Stimulated activated CD8-positive, alpha-beta memory T cell treated with anti-CD3 and anti-CD28 coated beads, Interleukin-12 subunit alpha, Interleukin-12 subunit beta, amount 100 ng/mL, for 4 hours (primary cell): ENCODE data around the gene NEURL2.
"Not testable (repeated sequence)": the region's sequence is repeated elsewhere in the genome, so short reads cannot be mapped to it uniquely, and the experiment has no call there.

Experiments used
- DNase-seq: peaks from one replicate; pipeline ENCODE4 v3.0.0-alpha.2; 2020; ENCODE audit warnings: low read depth

Gene NEURL2, protein sequence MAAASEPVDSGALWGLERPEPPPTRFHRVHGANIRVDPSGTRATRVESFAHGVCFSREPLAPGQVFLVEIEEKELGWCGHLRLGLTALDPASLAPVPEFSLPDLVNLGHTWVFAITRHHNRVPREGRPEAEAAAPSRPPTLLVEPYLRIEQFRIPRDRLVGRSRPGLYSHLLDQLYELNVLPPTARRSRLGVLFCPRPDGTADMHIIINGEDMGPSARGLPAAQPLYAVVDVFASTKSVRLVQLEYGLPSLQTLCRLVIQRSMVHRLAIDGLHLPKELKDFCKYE

DNA sequence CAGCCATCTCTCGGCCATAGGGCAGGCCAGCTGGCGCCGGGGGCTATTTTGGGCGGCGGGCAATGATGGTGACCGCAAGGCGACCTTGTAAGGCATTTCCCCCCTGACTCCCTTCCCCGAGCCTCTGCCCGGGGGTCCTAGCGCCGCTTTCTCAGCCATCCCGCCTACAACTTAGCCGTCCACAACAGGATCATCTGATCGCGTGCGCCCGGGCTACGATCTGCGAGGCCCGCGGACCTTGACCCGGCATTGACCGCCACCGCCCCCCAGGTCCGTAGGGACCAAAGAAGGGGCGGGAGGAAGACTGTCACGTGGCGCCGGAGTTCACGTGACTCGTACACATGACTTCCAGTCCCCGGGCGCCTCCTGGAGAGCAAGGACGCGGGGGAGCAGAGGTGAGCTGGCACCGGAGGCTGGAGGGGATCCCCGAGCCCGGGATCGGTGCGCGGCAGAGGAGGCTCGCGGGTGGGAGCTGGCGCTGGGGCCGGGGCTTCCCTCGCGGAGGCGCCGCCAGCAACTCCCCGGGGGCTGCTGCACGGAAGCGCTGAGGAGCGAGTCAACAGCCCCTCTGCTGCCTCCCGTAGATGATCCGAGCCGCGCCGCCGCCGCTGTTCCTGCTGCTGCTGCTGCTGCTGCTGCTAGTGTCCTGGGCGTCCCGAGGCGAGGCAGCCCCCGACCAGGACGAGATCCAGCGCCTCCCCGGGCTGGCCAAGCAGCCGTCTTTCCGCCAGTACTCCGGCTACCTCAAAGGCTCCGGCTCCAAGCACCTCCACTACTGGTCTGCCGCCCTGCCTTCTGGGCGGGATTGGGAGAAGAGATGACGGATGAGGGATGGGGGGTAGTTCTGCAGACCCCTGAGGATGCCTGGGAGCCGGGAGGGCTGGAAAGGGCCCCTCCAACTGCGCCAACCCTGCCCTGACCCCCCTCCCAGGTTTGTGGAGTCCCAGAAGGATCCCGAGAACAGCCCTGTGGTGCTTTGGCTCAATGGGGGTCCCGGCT is at the start of gene NEURL2, which contains the start of gene CTSA:
TSS of gene NEURL2 (minus strand) at position 224 of the 999 bp plus-strand sequence. CDS start at position 7, 217 bp downstream.
TSS of gene CTSA (plus strand) at position 351 of the 999 bp plus-strand sequence. CDS start at position 585, 234 bp downstream.
- peak; percentile 73 for DNase-seq

- DNase-seq = no peak
These were observed 49.5 kb upstream of the NEURL2 start for GRCh38 chr20:45940469-45940868.

DNA sequence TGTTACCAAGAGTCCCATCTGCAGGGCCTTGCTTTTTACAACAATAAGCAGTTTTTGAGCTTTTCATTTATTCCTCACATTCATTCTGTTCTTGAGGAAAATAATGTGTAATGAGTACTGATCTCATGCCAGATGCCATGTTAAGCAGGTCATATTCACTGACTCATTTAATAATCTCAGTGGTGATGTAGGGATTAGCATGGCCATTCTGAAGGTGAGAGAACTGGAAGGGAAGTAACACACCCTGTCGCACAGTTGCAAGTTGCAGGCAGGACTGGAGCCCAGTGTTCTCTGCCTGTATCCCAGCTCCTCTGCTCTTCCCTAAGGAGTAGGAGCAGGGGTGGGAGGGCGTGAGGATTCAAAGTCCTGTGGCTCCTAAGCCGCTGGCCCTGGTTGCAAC is 49.0 kb upstream of the NEURL2 start:
- no peak for DNase-seq

DNA sequence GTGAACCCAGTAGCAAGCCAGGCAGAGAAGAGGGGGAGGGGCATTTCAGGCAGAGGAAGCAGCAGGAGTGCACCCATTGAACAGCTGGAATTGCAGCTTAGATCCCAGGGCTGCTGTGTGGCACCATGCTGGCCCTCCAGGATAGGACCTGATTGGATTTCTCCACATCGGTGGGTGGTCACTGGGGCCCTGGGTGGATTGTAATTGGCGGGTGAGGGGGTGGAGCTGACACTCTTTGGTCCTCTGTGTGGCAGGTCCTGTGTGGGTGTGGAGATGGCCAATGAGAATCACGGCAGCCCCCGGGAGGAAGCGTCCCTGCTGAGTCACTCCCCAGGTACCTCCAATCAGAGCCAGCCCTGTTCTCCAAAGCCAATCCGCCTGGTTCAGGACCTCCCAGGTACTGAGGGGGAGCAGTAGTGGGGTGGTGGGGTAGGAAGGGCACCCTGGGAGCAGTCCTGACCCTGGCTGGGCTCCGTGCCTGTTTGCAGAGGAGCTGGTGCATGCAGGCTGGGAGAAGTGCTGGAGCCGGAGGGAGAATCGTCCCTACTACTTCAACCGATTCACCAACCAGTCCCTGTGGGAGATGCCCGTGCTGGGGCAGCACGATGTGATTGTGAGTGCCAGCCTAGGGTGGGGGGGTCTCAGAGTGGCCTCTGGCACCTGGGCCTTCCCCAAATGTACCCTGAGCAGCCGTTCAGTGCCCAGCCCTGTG is 47.9 kb upstream of the NEURL2 start:
- DNase-seq = no peak

GRCh38 chr20:45937765-45938164 is 46.8 kb upstream of the NEURL2 start:
- DNase-seq = no peak

- DNase-seq = no peak
These were observed 44.5 kb upstream of the NEURL2 start for GRCh38 chr20:45935416-45936046.

GRCh38 chr20:45934586-45935415 is 43.8 kb upstream of the NEURL2 start, which contains the start of gene PCIF1:
TSS of gene PCIF1 (plus strand) at chr20:45934683. CDS start at chr20:45939000, 4,317 bp downstream.
- peak; percentile 97 for DNase-seq

DNA sequence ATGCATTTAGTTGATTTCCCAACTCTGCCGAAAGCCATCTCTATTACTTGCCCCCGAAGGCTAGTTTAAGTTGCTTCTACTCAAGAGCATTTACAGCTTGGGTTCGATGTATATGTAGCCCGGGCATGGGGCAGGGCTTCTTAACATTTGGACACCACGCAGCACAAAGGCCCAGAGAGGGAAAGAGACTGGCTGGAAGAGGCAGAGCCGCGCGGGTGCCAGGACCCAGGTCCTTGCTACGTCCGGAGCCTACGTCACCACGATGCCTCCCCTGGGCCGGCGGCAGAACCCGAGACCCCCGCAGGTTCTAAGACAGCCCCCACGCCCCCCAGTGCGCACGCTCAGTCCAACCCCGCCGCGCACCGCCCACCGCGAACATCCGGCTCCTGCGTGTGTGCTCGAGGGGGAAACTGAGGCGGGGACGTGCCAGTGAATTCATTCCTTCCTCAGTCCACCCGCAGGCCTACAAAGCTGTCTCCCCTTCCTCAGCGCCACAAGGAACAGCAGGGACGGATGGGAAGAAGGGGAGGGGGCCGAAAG is 43.1 kb upstream of the NEURL2 start:
- no peak for DNase-seq

GRCh38 chr20:45933266-45934045 is 42.4 kb upstream of the NEURL2 start:
- no peak for DNase-seq

- DNase-seq = not testable (repeated sequence)
These were observed 40.7 kb upstream of the NEURL2 start for GRCh38 chr20:45931680-45932079.

- no peak for DNase-seq
These were observed 36.3 kb upstream of the NEURL2 start for GRCh38 chr20:45927071-45927878.

GRCh38 chr20:45926731-45927070 is 35.7 kb upstream of the NEURL2 start:
- no peak for DNase-seq

DNA sequence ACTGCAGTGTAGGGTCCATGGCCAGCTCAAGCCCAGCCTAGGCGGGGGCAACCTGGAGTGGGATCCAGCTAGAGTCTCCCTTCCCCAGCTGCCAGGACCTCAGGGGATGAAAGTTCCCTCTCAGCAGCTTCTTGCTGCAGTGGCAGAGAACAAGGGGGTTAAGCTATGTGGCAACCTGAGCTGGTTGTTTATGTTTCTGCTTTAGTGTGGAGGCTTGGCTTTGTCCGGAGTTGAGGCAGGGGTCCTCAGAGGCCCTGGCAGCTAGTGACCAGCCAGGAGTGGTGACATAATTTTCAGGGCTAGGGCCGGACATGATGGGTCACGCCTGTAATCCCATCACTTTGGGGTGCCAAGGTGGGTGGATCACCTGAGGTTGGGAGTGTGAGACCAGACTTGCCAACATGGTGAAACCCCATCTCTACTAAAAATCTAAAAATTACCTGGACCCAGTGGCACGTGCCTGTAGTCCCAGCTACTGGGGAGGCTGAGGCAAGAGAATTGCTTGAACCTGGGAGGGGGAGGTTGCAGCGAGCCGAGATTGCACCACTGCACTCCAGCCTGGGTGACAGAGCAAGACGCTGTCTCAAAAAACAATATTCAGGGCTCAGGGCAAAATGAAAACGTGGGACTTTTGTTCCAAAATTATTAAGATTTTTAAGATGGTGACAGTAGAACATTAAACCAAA is 35.0 kb upstream of the NEURL2 start:
- DNase-seq = no peak

- no peak for DNase-seq
These were observed 33.6 kb upstream of the NEURL2 start for GRCh38 chr20:45924391-45925261.

DNA sequence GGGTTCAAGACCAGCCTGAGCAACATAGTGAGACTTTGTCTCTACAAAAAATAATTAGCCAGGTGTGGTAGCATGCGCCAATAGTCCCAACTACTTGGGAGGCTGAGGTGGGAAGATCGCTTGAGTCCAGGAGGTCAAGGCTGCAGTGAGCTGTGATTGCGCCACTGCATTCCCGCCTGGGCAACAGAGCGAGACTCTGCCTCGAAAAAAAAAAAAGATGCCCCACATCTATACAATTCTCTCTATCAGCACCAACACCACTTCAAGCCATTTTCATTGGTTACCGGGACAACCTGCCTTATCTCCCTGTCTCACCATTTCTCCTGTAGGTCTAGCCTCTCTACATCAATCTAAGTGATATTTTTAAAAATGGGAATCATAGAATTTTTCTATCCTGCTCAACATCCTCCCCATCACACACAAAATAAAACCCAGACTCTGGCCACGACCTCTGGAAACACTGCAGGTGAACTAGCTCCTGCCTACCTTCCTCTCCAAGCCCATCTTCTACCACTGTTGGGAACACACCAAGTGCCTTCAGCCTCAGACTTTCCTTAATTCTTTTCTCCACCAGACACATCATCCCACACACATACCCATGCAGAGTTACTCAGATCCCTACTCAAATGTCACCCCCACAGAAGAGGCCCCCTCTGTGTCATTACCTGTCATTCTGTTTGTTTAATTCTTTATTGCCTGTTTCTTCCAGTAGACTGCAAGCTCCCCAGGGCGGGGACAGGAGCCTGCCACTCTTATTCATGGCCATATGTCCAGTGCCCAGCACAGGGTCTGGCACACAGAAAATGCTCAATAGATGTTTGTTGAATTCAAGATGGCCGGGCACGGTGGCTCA is 30.6 kb upstream of the NEURL2 start:
- DNase-seq = no peak
